Naive B cell (primary cell): ENCODE results near the gene SNX27. TPM values are rescaled to one million over a fixed set of nuclear protein-coding genes. Genes with fewer than 3 reads are reported as not detected.
A peak's percentile ranks its signal among the peaks of the same experiment; 100 is the strongest.

Experiments used
- ATAC-seq, 2 donors: fragments of 150-1000 bp; cut with Tn5 transposase; 2 replicates each; pipeline ENCODE4 v1.10.0; 2021; ENCODE audit warnings: low read depth in 2 of 2, mild to moderate bottlenecking in 2 of 2, moderate library complexity in 2 of 2
- DNase-seq: peaks from one replicate; pipeline ENCODE4 v3.0.0; 2022
- H3K27ac Mint-ChIP-seq, 6 donors: one replicate each; pipeline ENCODE4 v1.8.0; 2020 to 2022; ENCODE audit warnings: mild to moderate bottlenecking in 6 of 6, mixed read lengths in 6 of 6, moderate library complexity in 5 of 6, inconsistent platforms in 2 of 6
- H3K27me3 Mint-ChIP-seq, 3 donors: one replicate each; pipeline ENCODE4 v1.8.0; 2021 to 2022; ENCODE audit warnings: mixed read lengths in 3 of 3, mild to moderate bottlenecking in 1 of 3
- H3K36me3 Mint-ChIP-seq, 2 donors: one replicate each; pipeline ENCODE4 v1.8.0; 2020 to 2022; ENCODE audit warnings: mixed read lengths in 2 of 2, inconsistent platforms in 1 of 2, mild to moderate bottlenecking in 1 of 2
- H3K4me1 Mint-ChIP-seq, 3 donors: one replicate each; pipeline ENCODE4 v1.8.0; 2020 to 2022; ENCODE audit warnings: mixed read lengths in 3 of 3, inconsistent platforms in 1 of 3, mild to moderate bottlenecking in 1 of 3, moderate library complexity in 1 of 3
- H3K4me3 Mint-ChIP-seq, 8 donors: one replicate each; pipeline ENCODE4 v1.8.0; 2020 to 2022; ENCODE audit warnings: mild to moderate bottlenecking in 8 of 8, mixed read lengths in 8 of 8, moderate library complexity in 8 of 8, inconsistent platforms in 2 of 8
- H3K9me3 Mint-ChIP-seq, 7 donors: one replicate each; pipeline ENCODE4 v1.8.0; 2020 to 2022; ENCODE audit warnings: mixed read lengths in 7 of 7, mild to moderate bottlenecking in 5 of 7, inconsistent platforms in 2 of 7, moderate library complexity in 1 of 7
- polyA plus RNA-seq, 6 donors: library from polyadenylated mRNA; unstranded; fragments of 300-500 nt; fragmentation: Illumina TruSeq; gene quantifications; one replicate each; pipeline ENCODE4 v1.2.3, GENCODE V29; 2021; ENCODE audit warnings: low read depth in 6 of 6

SNX27 gene
- polyA plus RNA-seq, 6 donors from 2014 or later, result 4.2 to 17.2 (median 13.1) TPM

- no peak overlapping the region for H3K4me3 Mint-ChIP-seq
- H3K27ac Mint-ChIP-seq, result no peak overlapping the region
- peaks cover 2 to 3% of the 10 kb centered on the region in 2 donors for H3K36me3 Mint-ChIP-seq
Observed at GRCh38 chr1:151705753-151706463, 94.1 kb downstream of the SNX27 start.

GRCh38 chr1:151706464-151707415, 94.9 kb downstream of the SNX27 start:
- ATAC-seq (no peak), DNase-seq (no peak)
- peak overlapping the region in 1 of 6 donors; percentile 35 for H3K27ac Mint-ChIP-seq
- peaks cover 14 to 23% (median 22%) of the 10 kb centered on the region in 3 donors for H3K4me1 Mint-ChIP-seq
- H3K36me3 Mint-ChIP-seq, result no peaks in the 10 kb centered on the region
- H3K27me3 Mint-ChIP-seq, result peaks cover 0 to 13% (median 9%) of the 10 kb centered on the region in 3 donors
- H3K9me3 Mint-ChIP-seq, result no peaks in the 10 kb centered on the region
- no peak overlapping the region for H3K4me3 Mint-ChIP-seq

More at GRCh38 chr1:151705753-151706463, 94.1 kb downstream of the SNX27 start:
- Mint-ChIP-seq H3K4me1 (peaks cover 14 to 23% (median 22%) of the 10 kb centered on the region in 3 donors), H3K9me3 (no peaks in the 10 kb centered on the region), H3K27me3 (peaks cover 0 to 9% (median 9%) of the 10 kb centered on the region in 3 donors)
- no peak for DNase-seq
- ATAC-seq, result no peak

- no peak for DNase-seq
- no peak for ATAC-seq
- Mint-ChIP-seq H3K27ac (no peak overlapping the region), H3K4me1 (peaks cover 13 to 21% (median 19%) of the 10 kb centered on the region in 3 donors), H3K27me3 (peaks cover 1 to 22% (median 18%) of the 10 kb centered on the region in 3 donors), H3K9me3 (no peaks in the 10 kb centered on the region), H3K36me3 (no peaks in the 10 kb centered on the region), H3K4me3 (no peak overlapping the region)
Observed at GRCh38 chr1:151707541-151708065, 95.8 kb downstream of the SNX27 start.

GRCh38 chr1:151708891-151709290, 97.0 kb downstream of the SNX27 start:
- H3K36me3 Mint-ChIP-seq, result no peaks in the 10 kb centered on the region
- peaks cover 4 to 32% (median 30%) of the 10 kb centered on the region in 3 donors for H3K27me3 Mint-ChIP-seq
- peaks cover 1 to 10% (median 9%) of the 10 kb centered on the region in 3 donors for H3K4me1 Mint-ChIP-seq
- H3K9me3 Mint-ChIP-seq, result no peaks in the 10 kb centered on the region
- DNase-seq (no peak), ATAC-seq (no peak)
- no peak overlapping the region for H3K4me3 Mint-ChIP-seq
- H3K27ac Mint-ChIP-seq, result no peak overlapping the region

- Mint-ChIP-seq H3K36me3 (peaks cover 0 to 5% of the 10 kb centered on the region in 2 donors), H3K27ac (no peak overlapping the region), H3K9me3 (no peaks in the 10 kb centered on the region), H3K4me1 (peaks cover 1 to 10% (median 9%) of the 10 kb centered on the region in 3 donors), H3K4me3 (no peak overlapping the region), H3K27me3 (peaks cover 11 to 46% (median 45%) of the 10 kb centered on the region in 3 donors)
- ATAC-seq (no peak), DNase-seq (no peak)
Observed at GRCh38 chr1:151710187-151710840, 98.5 kb downstream of the SNX27 start.

- Mint-ChIP-seq H3K27ac (no peak overlapping the region), H3K27me3 (peaks cover 12 to 55% (median 54%) of the 10 kb centered on the region in 3 donors), H3K9me3 (no peaks in the 10 kb centered on the region), H3K4me1 (peaks cover 1 to 9% (median 6%) of the 10 kb centered on the region in 3 donors), H3K4me3 (no peak overlapping the region), H3K36me3 (peaks cover 0 to 9% of the 10 kb centered on the region in 2 donors)
- DNase-seq, result no peak
- ATAC-seq, result no peak
Observed at GRCh38 chr1:151711044-151711800, 99.4 kb downstream of the SNX27 start.

- no peak for ATAC-seq
- peaks cover 3 to 4% (median 4%) of the 10 kb centered on the region in 3 donors for H3K4me1 Mint-ChIP-seq
- H3K36me3 Mint-ChIP-seq, result peaks cover 0 to 12% of the 10 kb centered on the region in 2 donors
- H3K27me3 Mint-ChIP-seq, result peaks cover 14 to 61% (median 55%) of the 10 kb centered on the region in 3 donors
- no peak for DNase-seq
- no peaks in the 10 kb centered on the region for H3K9me3 Mint-ChIP-seq
- H3K27ac Mint-ChIP-seq, result no peak overlapping the region
- H3K4me3 Mint-ChIP-seq, result no peak overlapping the region
Observed at GRCh38 chr1:151711951-151712350, 100.1 kb downstream of the SNX27 start.

GRCh38 chr1:151713044-151713443, 101.2 kb downstream of the SNX27 start:
- peaks cover 0 to 16% of the 10 kb centered on the region in 2 donors for H3K36me3 Mint-ChIP-seq
- H3K9me3 Mint-ChIP-seq, result peaks cover 0 to 3% (median 0%) of the 10 kb centered on the region in 7 donors
- ATAC-seq (no peak), DNase-seq (no peak)
- no peak overlapping the region for H3K4me3 Mint-ChIP-seq
- no peak overlapping the region for H3K27ac Mint-ChIP-seq
- H3K27me3 Mint-ChIP-seq, result peaks cover 25 to 72% (median 63%) of the 10 kb centered on the region in 3 donors
- H3K4me1 Mint-ChIP-seq, result peaks cover 6 to 13% (median 7%) of the 10 kb centered on the region in 3 donors

GRCh38 chr1:151713874-151714273, 102.0 kb downstream of the SNX27 start:
- peaks cover 33 to 76% (median 71%) of the 10 kb centered on the region in 3 donors for H3K27me3 Mint-ChIP-seq

GRCh38 chr1:151714820-151715725, 103.2 kb downstream of the SNX27 start:
- no peak overlapping the region for H3K27ac Mint-ChIP-seq
- DNase-seq (no peak), ATAC-seq (no peak)
- peaks cover 0 to 3% (median 0%) of the 10 kb centered on the region in 7 donors for H3K9me3 Mint-ChIP-seq
- H3K4me1 Mint-ChIP-seq, result peaks cover 6 to 17% (median 9%) of the 10 kb centered on the region in 3 donors
- no peak overlapping the region for H3K4me3 Mint-ChIP-seq
- peaks cover 0 to 16% of the 10 kb centered on the region in 2 donors for H3K36me3 Mint-ChIP-seq
- peaks cover 40 to 80% (median 80%) of the 10 kb centered on the region in 3 donors for H3K27me3 Mint-ChIP-seq

More at GRCh38 chr1:151713874-151714273, 102.0 kb downstream of the SNX27 start:
- Mint-ChIP-seq H3K36me3 (peaks cover 0 to 16% of the 10 kb centered on the region in 2 donors), H3K4me3 (no peak overlapping the region), H3K9me3 (peaks cover 0 to 3% (median 0%) of the 10 kb centered on the region in 7 donors), H3K4me1 (peaks cover 6 to 16% (median 7%) of the 10 kb centered on the region in 3 donors), H3K27ac (no peak overlapping the region)
- DNase-seq (no peak), ATAC-seq (no peak)

GRCh38 chr1:151715726-151716404, 104.0 kb downstream of the SNX27 start:
- Mint-ChIP-seq H3K4me3 (peak overlapping the region in 2 of 8 donors; percentile 40 to 41), H3K27me3 (peaks cover 45 to 87% (median 86%) of the 10 kb centered on the region in 3 donors), H3K36me3 (peaks cover 0 to 16% of the 10 kb centered on the region in 2 donors), H3K4me1 (peaks cover 13 to 25% (median 16%) of the 10 kb centered on the region in 3 donors), H3K9me3 (peaks cover 0 to 3% (median 0%) of the 10 kb centered on the region in 7 donors), H3K27ac (peak overlapping the region in 1 of 6 donors; percentile 72)
- DNase-seq (no peak), ATAC-seq (no peak)
